ENCODE data around the gene WIPF1.

The WIPF1 gene

DNA sequence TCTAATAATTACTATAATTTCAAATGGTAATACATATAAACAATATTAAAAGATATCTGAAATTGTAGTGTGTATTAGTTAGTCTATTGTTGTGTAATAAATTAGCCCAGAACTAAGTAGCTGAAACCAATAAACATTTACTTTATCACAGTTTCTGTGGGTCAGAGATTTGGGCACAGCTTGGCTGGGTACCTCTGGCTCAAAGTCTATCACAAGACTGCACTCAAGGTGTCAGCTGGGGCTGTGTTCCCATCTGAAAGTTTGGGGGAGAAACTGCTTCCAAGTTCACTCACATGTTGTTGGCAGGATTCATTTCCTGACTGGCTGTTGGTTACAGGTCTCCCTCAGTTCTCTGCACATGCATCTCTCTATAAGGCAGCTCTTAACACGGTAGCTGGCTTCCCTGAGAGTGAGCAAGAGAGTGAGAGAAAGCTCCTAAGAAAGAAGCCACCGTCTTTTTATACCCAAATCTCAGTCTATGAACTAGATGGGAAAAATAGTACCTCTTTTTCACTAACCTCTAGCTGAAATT, 25.6 kb upstream of the WIPF1 start:
- Histone ChIP-seq H3K27me3 (ENCODE audit: control insufficient read depth, insufficient read depth, low read length) (no peaks in the 10 kb centered on the region), H3K4me3 (ENCODE audit: low read depth, low read length) (no peak overlapping the region), H3K4me1 (peaks cover 6% of the 10 kb centered on the region), H3K4me2 (ENCODE audit: low read length) (no peak overlapping the region), H3K79me2 (peaks cover 40% of the 10 kb centered on the region), H3K36me3 (ENCODE audit: control insufficient read depth, insufficient read depth, low read length) (no peaks in the 10 kb centered on the region), H3K9ac (no peak overlapping the region), H2AFZ (no peak overlapping the region), H3K9me3 (ENCODE audit: control insufficient read depth, low read length) (no peaks in the 10 kb centered on the region), H3K27ac (no peak overlapping the region)
- TF ChIP-seq, protein P1, sequence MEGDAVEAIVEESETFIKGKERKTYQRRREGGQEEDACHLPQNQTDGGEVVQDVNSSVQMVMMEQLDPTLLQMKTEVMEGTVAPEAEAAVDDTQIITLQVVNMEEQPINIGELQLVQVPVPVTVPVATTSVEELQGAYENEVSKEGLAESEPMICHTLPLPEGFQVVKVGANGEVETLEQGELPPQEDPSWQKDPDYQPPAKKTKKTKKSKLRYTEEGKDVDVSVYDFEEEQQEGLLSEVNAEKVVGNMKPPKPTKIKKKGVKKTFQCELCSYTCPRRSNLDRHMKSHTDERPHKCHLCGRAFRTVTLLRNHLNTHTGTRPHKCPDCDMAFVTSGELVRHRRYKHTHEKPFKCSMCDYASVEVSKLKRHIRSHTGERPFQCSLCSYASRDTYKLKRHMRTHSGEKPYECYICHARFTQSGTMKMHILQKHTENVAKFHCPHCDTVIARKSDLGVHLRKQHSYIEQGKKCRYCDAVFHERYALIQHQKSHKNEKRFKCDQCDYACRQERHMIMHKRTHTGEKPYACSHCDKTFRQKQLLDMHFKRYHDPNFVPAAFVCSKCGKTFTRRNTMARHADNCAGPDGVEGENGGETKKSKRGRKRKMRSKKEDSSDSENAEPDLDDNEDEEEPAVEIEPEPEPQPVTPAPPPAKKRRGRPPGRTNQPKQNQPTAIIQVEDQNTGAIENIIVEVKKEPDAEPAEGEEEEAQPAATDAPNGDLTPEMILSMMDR (IDR thresholded peaks at IDR 0.05): no peak

GRCh38 chr2:174621323-174621722, 23.7 kb upstream of the WIPF1 start:
- Histone ChIP-seq H3K27me3 (ENCODE audit: control insufficient read depth, insufficient read depth, low read length) (no peaks in the 10 kb centered on the region), H3K4me1 (peaks cover 6% of the 10 kb centered on the region), H3K79me2 (peaks cover 26% of the 10 kb centered on the region), H3K9me3 (ENCODE audit: control insufficient read depth, low read length) (no peaks in the 10 kb centered on the region), H2AFZ (no peak overlapping the region), H3K27ac (no peak overlapping the region), H3K9ac (no peak overlapping the region), H3K4me2 (ENCODE audit: low read length) (no peak overlapping the region), H3K4me3 (ENCODE audit: low read depth, low read length) (no peak overlapping the region), H3K36me3 (ENCODE audit: control insufficient read depth, insufficient read depth, low read length) (no peaks in the 10 kb centered on the region)
- TF ChIP-seq, protein P1 (IDR thresholded peaks at IDR 0.05): no peak

DNA sequence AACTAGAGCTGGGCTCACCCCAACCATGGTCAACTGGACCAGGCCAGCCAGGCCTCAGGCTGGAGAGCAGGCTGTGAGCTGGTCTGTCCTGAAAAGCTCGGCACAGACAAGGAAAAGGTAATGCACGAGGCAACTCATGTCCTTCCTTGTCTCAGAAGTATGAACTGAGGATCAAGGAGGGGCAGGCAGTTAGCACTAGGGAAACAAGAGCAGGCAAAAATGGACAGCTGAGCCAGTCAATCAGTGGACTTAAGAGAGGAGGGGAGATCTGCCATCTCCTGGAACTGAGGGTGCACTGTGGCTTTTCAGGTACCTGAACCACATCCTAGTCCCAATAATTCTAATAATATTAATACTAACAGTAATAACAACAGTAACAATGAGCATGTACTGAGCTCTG, 20.6 kb upstream of the WIPF1 start:
- Histone ChIP-seq H3K9me3 (ENCODE audit: control insufficient read depth, low read length) (no peaks in the 10 kb centered on the region), H3K27ac (no peak overlapping the region), H3K9ac (no peak overlapping the region), H3K36me3 (ENCODE audit: control insufficient read depth, insufficient read depth, low read length) (no peaks in the 10 kb centered on the region), H3K27me3 (ENCODE audit: control insufficient read depth, insufficient read depth, low read length) (no peaks in the 10 kb centered on the region), H3K4me2 (ENCODE audit: low read length) (no peak overlapping the region), H3K79me2 (peaks cover 28% of the 10 kb centered on the region), H2AFZ (no peak overlapping the region), H3K4me1 (no peaks in the 10 kb centered on the region), H3K4me3 (ENCODE audit: low read depth, low read length) (no peak overlapping the region)
- TF ChIP-seq, protein P1 (IDR thresholded peaks at IDR 0.05): no peak

DNA sequence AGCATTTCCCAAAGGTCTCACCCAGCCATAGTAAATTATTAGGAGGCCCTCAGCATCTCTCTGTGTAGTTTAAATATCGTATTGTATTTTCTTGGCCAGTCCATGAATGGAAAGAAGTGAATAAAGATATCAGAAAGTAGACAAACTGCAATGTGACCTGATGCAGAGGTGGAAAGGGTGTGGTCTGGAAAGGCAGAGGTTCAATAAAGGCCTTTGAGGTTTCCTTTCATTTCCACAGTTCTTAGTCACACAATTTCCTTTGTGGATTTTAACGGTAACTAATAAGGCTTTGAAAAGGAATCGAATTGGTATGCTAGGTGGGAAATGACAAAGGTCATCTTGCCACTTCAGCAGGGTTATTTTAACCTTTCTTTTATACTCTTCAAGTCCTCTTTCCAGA, 20.1 kb upstream of the WIPF1 start:
- H3K27ac ChIP-seq: no peak overlapping the region

DNA sequence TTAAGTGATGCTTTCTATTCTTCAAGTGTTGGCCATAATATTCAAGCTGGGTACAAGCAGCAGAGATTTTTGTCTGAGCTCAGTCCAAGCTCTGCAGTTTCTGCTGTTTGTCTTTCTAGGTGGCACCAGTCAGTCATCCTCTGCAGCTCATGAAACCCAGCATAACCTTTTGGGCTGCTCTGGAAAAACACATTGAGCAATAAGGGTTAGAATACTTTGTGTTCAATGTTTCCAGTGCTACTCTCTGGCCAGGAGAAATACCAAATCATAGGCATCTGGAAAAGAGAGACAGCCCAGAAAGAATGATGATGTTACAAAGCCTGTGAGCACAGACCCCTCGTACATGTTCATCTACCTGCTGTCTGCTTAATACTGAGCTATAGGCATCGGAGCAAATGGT, 19.5 kb upstream of the WIPF1 start:
- no peaks in the 10 kb centered on the region for H3K9me3 ChIP-seq (ENCODE audit: control insufficient read depth, low read length)
- H3K79me2 ChIP-seq: peaks cover 26% of the 10 kb centered on the region
- H3K27me3 ChIP-seq (ENCODE audit: control insufficient read depth, insufficient read depth, low read length): no peaks in the 10 kb centered on the region
- no peak overlapping the region for H2AFZ ChIP-seq
- no peaks in the 10 kb centered on the region for H3K36me3 ChIP-seq (ENCODE audit: control insufficient read depth, insufficient read depth, low read length)
- no peak overlapping the region for H3K27ac ChIP-seq
- H3K9ac ChIP-seq: no peak overlapping the region
- no peak overlapping the region for H3K4me2 ChIP-seq (ENCODE audit: low read length)
- TF ChIP-seq, protein P1 (IDR thresholded peaks at IDR 0.05): no peak
- no peak overlapping the region for H3K4me3 ChIP-seq (ENCODE audit: low read depth, low read length)
- H3K4me1 ChIP-seq: no peaks in the 10 kb centered on the region

More for the DNA sequence above, 20.1 kb upstream of the WIPF1 start:
- H3K4me3 ChIP-seq (ENCODE audit: low read depth, low read length): no peak overlapping the region
- H3K4me2 ChIP-seq (ENCODE audit: low read length): no peak overlapping the region
- H3K9ac ChIP-seq: no peak overlapping the region
- no peaks in the 10 kb centered on the region for H3K4me1 ChIP-seq
- H2AFZ ChIP-seq: no peak overlapping the region
- TF ChIP-seq, protein P1 (IDR thresholded peaks at IDR 0.05): no peak
- no peaks in the 10 kb centered on the region for H3K9me3 ChIP-seq (ENCODE audit: control insufficient read depth, low read length)
- H3K36me3 ChIP-seq (ENCODE audit: control insufficient read depth, insufficient read depth, low read length): no peaks in the 10 kb centered on the region
- H3K27me3 ChIP-seq (ENCODE audit: control insufficient read depth, insufficient read depth, low read length): no peaks in the 10 kb centered on the region
- H3K79me2 ChIP-seq: peaks cover 28% of the 10 kb centered on the region
